ENCODE measurements around the gene ORC5. TPM values are rescaled to one million over a fixed set of nuclear protein-coding genes. Genes with fewer than 3 reads are reported as not detected.

The ORC5 gene
- total RNA-seq, 1 donor from 2014 or later = 20.0 TPM

- no peaks in the 10 kb centered on the region for H3K9me3 Mint-ChIP-seq (ENCODE audit: unreplicated experiment)
- H3K4me1 Mint-ChIP-seq (ENCODE audit: unreplicated experiment) = peaks cover 7% of the 10 kb centered on the region
- no peaks in the 10 kb centered on the region for H3K27me3 Mint-ChIP-seq (ENCODE audit: unreplicated experiment)
- no peak overlapping the region for H3K4me3 Mint-ChIP-seq (ENCODE audit: unreplicated experiment)
- TF ChIP-seq, protein P1, sequence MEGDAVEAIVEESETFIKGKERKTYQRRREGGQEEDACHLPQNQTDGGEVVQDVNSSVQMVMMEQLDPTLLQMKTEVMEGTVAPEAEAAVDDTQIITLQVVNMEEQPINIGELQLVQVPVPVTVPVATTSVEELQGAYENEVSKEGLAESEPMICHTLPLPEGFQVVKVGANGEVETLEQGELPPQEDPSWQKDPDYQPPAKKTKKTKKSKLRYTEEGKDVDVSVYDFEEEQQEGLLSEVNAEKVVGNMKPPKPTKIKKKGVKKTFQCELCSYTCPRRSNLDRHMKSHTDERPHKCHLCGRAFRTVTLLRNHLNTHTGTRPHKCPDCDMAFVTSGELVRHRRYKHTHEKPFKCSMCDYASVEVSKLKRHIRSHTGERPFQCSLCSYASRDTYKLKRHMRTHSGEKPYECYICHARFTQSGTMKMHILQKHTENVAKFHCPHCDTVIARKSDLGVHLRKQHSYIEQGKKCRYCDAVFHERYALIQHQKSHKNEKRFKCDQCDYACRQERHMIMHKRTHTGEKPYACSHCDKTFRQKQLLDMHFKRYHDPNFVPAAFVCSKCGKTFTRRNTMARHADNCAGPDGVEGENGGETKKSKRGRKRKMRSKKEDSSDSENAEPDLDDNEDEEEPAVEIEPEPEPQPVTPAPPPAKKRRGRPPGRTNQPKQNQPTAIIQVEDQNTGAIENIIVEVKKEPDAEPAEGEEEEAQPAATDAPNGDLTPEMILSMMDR (IDR thresholded peaks at IDR 0.05) = no peak
- no peak for DNase-seq (ENCODE audit: extremely low spot score, unreplicated experiment)
- H3K36me3 Mint-ChIP-seq (ENCODE audit: unreplicated experiment) = peaks cover 16% of the 10 kb centered on the region
- H3K27ac Mint-ChIP-seq (ENCODE audit: unreplicated experiment) = no peak overlapping the region
Observed at GRCh38 chr7:104135760-104136558, 71.9 kb downstream of the ORC5 start.

GRCh38 chr7:104133238-104133637 lies 74.6 kb downstream of the ORC5 start:
- DNase-seq (ENCODE audit: extremely low spot score, unreplicated experiment) = no peak
- no peak overlapping the region for H3K4me3 Mint-ChIP-seq (ENCODE audit: unreplicated experiment)
- no peak overlapping the region for H3K27ac Mint-ChIP-seq (ENCODE audit: unreplicated experiment)
- H3K27me3 Mint-ChIP-seq (ENCODE audit: unreplicated experiment) = no peaks in the 10 kb centered on the region
- TF ChIP-seq, protein P1 (IDR thresholded peaks at IDR 0.05) = no peak
- H3K36me3 Mint-ChIP-seq (ENCODE audit: unreplicated experiment) = peaks cover 29% of the 10 kb centered on the region
- peaks cover 2% of the 10 kb centered on the region for H3K4me1 Mint-ChIP-seq (ENCODE audit: unreplicated experiment)
- peaks cover 6% of the 10 kb centered on the region for H3K9me3 Mint-ChIP-seq (ENCODE audit: unreplicated experiment)

DNA sequence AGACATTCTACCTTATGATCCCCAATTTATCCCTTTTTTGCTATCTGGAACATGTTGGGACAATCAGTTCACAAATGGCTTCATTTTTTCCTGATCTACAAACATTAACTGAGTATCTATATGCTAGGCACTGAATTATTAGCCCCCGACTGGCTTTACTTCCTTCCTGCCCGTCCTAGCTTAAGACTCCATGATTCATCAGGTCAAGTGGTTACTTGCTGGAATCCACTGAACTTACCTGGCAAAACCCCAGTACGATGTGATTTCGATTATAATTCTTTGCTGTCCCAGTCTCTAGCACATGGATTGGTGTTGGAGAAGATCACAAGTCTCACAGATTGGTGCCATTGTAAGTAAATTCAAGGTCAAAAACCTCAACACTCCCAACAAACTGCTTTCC lies 77.1 kb downstream of the ORC5 start:
- DNase-seq (ENCODE audit: extremely low spot score, unreplicated experiment) = no peak
- Mint-ChIP-seq H3K27ac (ENCODE audit: unreplicated experiment) (no peak overlapping the region), H3K27me3 (ENCODE audit: unreplicated experiment) (no peaks in the 10 kb centered on the region), H3K9me3 (ENCODE audit: unreplicated experiment) (peaks cover 6% of the 10 kb centered on the region), H3K4me1 (ENCODE audit: unreplicated experiment) (peaks cover 10% of the 10 kb centered on the region), H3K36me3 (ENCODE audit: unreplicated experiment) (peaks cover 27% of the 10 kb centered on the region), H3K4me3 (ENCODE audit: unreplicated experiment) (no peak overlapping the region)
- TF ChIP-seq, protein P1 (IDR thresholded peaks at IDR 0.05) = no peak

GRCh38 chr7:104127204-104127603 lies 80.6 kb downstream of the ORC5 start:
- Mint-ChIP-seq H3K9me3 (ENCODE audit: unreplicated experiment) (peaks cover 8% of the 10 kb centered on the region), H3K27me3 (ENCODE audit: unreplicated experiment) (no peaks in the 10 kb centered on the region), H3K36me3 (ENCODE audit: unreplicated experiment) (peaks cover 34% of the 10 kb centered on the region), H3K4me1 (ENCODE audit: unreplicated experiment) (peaks cover 10% of the 10 kb centered on the region), H3K4me3 (ENCODE audit: unreplicated experiment) (no peak overlapping the region), H3K27ac (ENCODE audit: unreplicated experiment) (no peak overlapping the region)
- TF ChIP-seq, protein P1 (IDR thresholded peaks at IDR 0.05) = no peak
- DNase-seq (ENCODE audit: extremely low spot score, unreplicated experiment) = no peak

DNA sequence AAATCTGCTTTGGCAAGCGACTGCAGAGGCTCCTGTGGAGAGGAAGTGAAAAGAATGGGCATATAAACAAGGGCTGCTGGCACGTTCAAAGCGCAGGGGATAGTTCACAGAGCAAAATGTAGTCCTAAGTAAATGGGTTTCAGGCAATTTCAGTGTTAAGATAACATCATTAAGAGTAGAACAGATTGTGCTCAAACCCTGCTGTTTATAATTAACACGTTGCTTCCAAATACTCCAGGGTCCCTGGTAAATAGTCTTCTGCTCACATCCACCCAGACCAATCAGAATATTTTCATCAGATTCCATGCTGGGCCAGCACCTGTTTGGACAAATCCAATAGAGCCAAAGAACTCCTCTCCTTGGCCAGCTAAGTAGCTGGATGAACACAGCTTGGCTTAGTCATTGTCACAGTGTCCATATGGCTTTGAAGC lies 81.4 kb downstream of the ORC5 start:
- peak overlapping the region; percentile 63 for H3K27ac Mint-ChIP-seq (ENCODE audit: unreplicated experiment)
- H3K4me1 Mint-ChIP-seq (ENCODE audit: unreplicated experiment) = peaks cover 10% of the 10 kb centered on the region
- H3K9me3 Mint-ChIP-seq (ENCODE audit: unreplicated experiment) = peaks cover 16% of the 10 kb centered on the region
- no peak overlapping the region for H3K4me3 Mint-ChIP-seq (ENCODE audit: unreplicated experiment)
- DNase-seq (ENCODE audit: extremely low spot score, unreplicated experiment) = no peak
- TF ChIP-seq, protein P1 (IDR thresholded peaks at IDR 0.05) = no peak
- peaks cover 34% of the 10 kb centered on the region for H3K36me3 Mint-ChIP-seq (ENCODE audit: unreplicated experiment)
- no peaks in the 10 kb centered on the region for H3K27me3 Mint-ChIP-seq (ENCODE audit: unreplicated experiment)
